CD4-positive, alpha-beta memory T cell (primary cell): ENCODE measurements around the gene PXMP4. TPM values are rescaled to one million over a fixed set of nuclear protein-coding genes. Genes with fewer than 3 reads are reported as not detected.

Experiments
- CTCF ChIA-PET: fragments of 350-600 bp; sonication (Branson Sonifier 250); formaldehyde crosslinking; loops from one replicate; lab custom pipeline; 2021; ENCODE audit warnings: inconsistent platforms; ENCODE audit not compliant: partially characterized antibody; lab: Charles Lee
- POLR2A ChIA-PET: fragments of 350-600 bp; sonication (Branson Sonifier 250); formaldehyde crosslinking; loops from one replicate; lab custom pipeline; 2021; ENCODE audit not compliant: partially characterized antibody; lab: Charles Lee
- DNase-seq, 5 donors: peaks; one replicate each; pipeline versions ENCODE4 v3.0.0 to v3.0.0-alpha.2; 2020 to 2022; ENCODE audit warnings: mixed read lengths in 1 of 5
- H3K27ac ChIP-seq: one replicate; pipeline ENCODE4 v1.7.0; 2013; ENCODE audit warnings: low read depth, low read length
- H3K27me3 ChIP-seq: 2 replicates; pipeline ENCODE4 v1.7.0; 2013; ENCODE audit warnings: mild to moderate bottlenecking, low read length, moderate library complexity; ENCODE audit not compliant: insufficient read depth
- H3K36me3 ChIP-seq: 2 replicates; pipeline ENCODE4 v1.7.0; 2013; ENCODE audit warnings: mild to moderate bottlenecking, low read length, moderate library complexity; ENCODE audit not compliant: insufficient read depth
- H3K4me1 ChIP-seq: 2 replicates; pipeline ENCODE4 v1.7.0; 2013; ENCODE audit warnings: mild to moderate bottlenecking, low read length, moderate library complexity; ENCODE audit not compliant: insufficient read depth
- H3K4me3 ChIP-seq, 2 donors: one replicate each; pipeline ENCODE4 v1.7.0; 2013; ENCODE audit warnings: low read length in 2 of 2, mild to moderate bottlenecking in 1 of 2
- H3K9me3 ChIP-seq, 2 donors: one replicate each; pipeline ENCODE4 v1.7.0; 2013; ENCODE audit warnings: low read length in 2 of 2, control low read depth in 1 of 2; ENCODE audit not compliant: control insufficient read depth in 1 of 2
- H3K27ac Mint-ChIP-seq, 7 donors: one replicate each; pipeline ENCODE4 v1.8.0; 2020 to 2021; ENCODE audit warnings: mixed read lengths in 7 of 7, mild to moderate bottlenecking in 6 of 7, inconsistent platforms in 3 of 7, moderate library complexity in 3 of 7
- H3K27me3 Mint-ChIP-seq, 2 donors: one replicate each; pipeline ENCODE4 v1.8.0; 2020 to 2021; ENCODE audit warnings: mixed read lengths in 2 of 2
- H3K36me3 Mint-ChIP-seq, 2 donors: one replicate each; pipeline ENCODE4 v1.8.0; 2020 to 2021; ENCODE audit warnings: mixed read lengths in 2 of 2, inconsistent platforms in 1 of 2, mild to moderate bottlenecking in 1 of 2
- H3K4me1 Mint-ChIP-seq, 4 donors: one replicate each; pipeline ENCODE4 v1.8.0; 2020 to 2021; ENCODE audit warnings: mixed read lengths in 4 of 4, mild to moderate bottlenecking in 1 of 4
- H3K4me3 Mint-ChIP-seq, 8 donors: one replicate each; pipeline ENCODE4 v1.8.0; 2020 to 2021; ENCODE audit warnings: mixed read lengths in 8 of 8, mild to moderate bottlenecking in 7 of 8, moderate library complexity in 6 of 8, inconsistent platforms in 3 of 8
- H3K9me3 Mint-ChIP-seq, 8 donors: one replicate each; pipeline ENCODE4 v1.8.0; 2020 to 2021; ENCODE audit warnings: mixed read lengths in 8 of 8, mild to moderate bottlenecking in 5 of 8, inconsistent platforms in 3 of 8, moderate library complexity in 1 of 8
- intact Hi-C: fragments of 100-400 bp; cut with micrococcal nuclease; formaldehyde crosslinking; loops from one replicate; pipeline ENCODE4 v1.15.1; 2023
- polyA plus RNA-seq, 2 donors: library from polyadenylated mRNA; unstranded; fragments of 300-500 nt; fragmentation: Illumina TruSeq; gene quantifications; one replicate each; pipeline ENCODE4 v1.2.3, GENCODE V29; 2021
- total RNA-seq, 2 experiments: library from RNA; stranded (reverse); gene quantifications; one replicate each; pipeline ENCODE4 v1.2.3, GENCODE V29; 2021

Gene PXMP4
- total and polyA plus RNA-seq, 4 experiments from 2014 or later, result 6.3 to 16.4 (median 16.0) TPM

DNA sequence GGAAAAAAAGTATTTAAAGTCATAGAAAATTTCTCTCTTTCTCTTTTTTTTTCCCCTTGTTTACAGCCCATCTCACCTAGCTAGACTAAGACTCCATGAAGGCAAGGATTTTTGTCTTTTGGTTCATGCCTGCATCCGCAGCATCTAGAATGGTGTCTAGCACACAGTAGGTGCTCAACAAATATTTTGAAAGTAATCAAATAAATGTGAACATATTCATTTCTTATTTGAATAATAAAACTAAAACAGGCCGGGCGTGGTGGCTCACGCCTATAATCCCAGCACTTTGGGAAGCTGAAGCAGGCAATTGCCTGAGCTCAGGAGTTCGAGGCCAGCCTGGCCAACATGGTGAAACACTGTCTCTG is 7.0 kb upstream of the PXMP4 start:
- H3K9me3 Mint-ChIP-seq, result no peaks in the 10 kb centered on the region
- Histone ChIP-seq H3K27ac (no peak overlapping the region), H3K9me3 (no peaks in the 10 kb centered on the region), H3K4me1 (peaks cover 7% of the 10 kb centered on the region), H3K27me3 (no peaks in the 10 kb centered on the region), H3K36me3 (no peaks in the 10 kb centered on the region), H3K4me3 (no peak overlapping the region)
- H3K4me3 Mint-ChIP-seq, result no peak overlapping the region
- H3K27ac Mint-ChIP-seq, result no peak overlapping the region
- ChIA-PET POLR2A (interaction anchor here (1.1 kb wide), 1 partner anchor 37 kb away, joined by 4 read pairs; no protein-coding TSS in a partner anchor), CTCF (interaction anchor here (0.7 kb wide), 1 partner anchor 59 kb away, joined by 3 read pairs; no protein-coding TSS in a partner anchor)
- intact Hi-C loops, result no loop called here
- no peaks in the 10 kb centered on the region for H3K27me3 Mint-ChIP-seq
- H3K4me1 Mint-ChIP-seq, result peaks cover 0 to 6% (median 3%) of the 10 kb centered on the region in 4 donors
- peaks cover 0 to 2% of the 10 kb centered on the region in 2 donors for H3K36me3 Mint-ChIP-seq
- no peak for DNase-seq

- H3K9me3 ChIP-seq, result no peaks in the 10 kb centered on the region
- H3K4me3 Mint-ChIP-seq, result no peak overlapping the region
- H3K27me3 ChIP-seq, result no peaks in the 10 kb centered on the region
- H3K4me1 ChIP-seq, result no peaks in the 10 kb centered on the region
- intact Hi-C loops, result no loop called here
- H3K27ac Mint-ChIP-seq, result no peak overlapping the region
- POLR2A ChIA-PET, result no interaction called here
- H3K36me3 Mint-ChIP-seq, result no peaks in the 10 kb centered on the region
- CTCF ChIA-PET, result interaction anchor here (0.5 kb wide), 1 partner anchor 38 kb away, joined by 3 read pairs; no protein-coding TSS in a partner anchor
- H3K36me3 ChIP-seq, result no peaks in the 10 kb centered on the region
- no peak overlapping the region for H3K4me3 ChIP-seq
- no peak for DNase-seq
- no peaks in the 10 kb centered on the region for H3K27me3 Mint-ChIP-seq
- H3K4me1 Mint-ChIP-seq, result peaks cover 0 to 6% (median 3%) of the 10 kb centered on the region in 4 donors
- no peaks in the 10 kb centered on the region for H3K9me3 Mint-ChIP-seq
- no peak overlapping the region for H3K27ac ChIP-seq
Observed at GRCh38 chr20:33725607-33726264, 5.6 kb upstream of the PXMP4 start.

GRCh38 chr20:33724439-33725094 is 4.5 kb upstream of the PXMP4 start:
- H3K36me3 ChIP-seq, result no peaks in the 10 kb centered on the region
- DNase-seq, result no peak
- POLR2A ChIA-PET, result no interaction called here
- CTCF ChIA-PET, result no interaction called here
- Mint-ChIP-seq H3K27me3 (no peaks in the 10 kb centered on the region), H3K4me1 (peaks cover 5 to 18% (median 9%) of the 10 kb centered on the region in 4 donors), H3K27ac (no peak overlapping the region), H3K9me3 (peaks cover 0 to 3% (median 0%) of the 10 kb centered on the region in 8 donors), H3K4me3 (no peak overlapping the region), H3K36me3 (peaks cover 0 to 3% of the 10 kb centered on the region in 2 donors)
- no peaks in the 10 kb centered on the region for H3K27me3 ChIP-seq
- H3K9me3 ChIP-seq, result no peaks in the 10 kb centered on the region
- H3K27ac ChIP-seq, result no peak overlapping the region
- H3K4me3 ChIP-seq, result no peak overlapping the region
- intact Hi-C loops, result no loop called here
- peaks cover 2% of the 10 kb centered on the region for H3K4me1 ChIP-seq

DNA sequence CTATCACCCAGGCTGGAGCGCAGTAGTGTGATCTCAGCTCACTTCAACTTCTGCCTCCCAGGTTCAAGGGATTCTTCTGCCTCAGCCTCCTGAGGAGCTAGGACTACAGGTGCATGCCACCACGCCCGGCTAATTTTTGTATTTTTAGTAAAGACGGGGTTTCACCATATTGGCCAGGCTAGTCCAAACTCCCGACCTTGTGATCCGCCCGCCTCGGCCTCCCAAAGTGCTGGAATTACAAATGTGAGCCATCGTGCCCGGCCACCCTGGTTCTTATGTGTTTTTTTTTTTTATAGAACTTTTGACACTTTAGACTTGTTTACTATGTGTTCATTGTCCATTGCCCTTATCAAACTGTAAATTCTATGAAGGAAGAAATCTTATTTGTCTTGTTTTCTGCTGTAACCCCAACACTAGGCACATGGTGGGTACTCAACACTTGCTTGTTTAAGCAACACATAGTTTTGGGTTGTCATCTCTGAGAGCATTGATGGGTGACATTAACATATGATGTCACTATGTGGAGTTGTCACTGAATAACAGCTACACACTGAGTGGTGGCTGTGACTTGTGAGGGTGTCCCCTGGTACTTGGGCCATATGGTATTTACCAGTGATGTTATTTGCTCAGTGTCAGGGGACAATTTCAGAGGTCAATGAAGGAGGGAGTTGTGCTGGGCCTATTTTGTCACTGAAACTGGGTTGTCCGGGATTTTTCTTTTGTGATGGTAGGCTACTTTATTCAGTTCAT is 1.5 kb upstream of the PXMP4 start:
- peak overlapping the region in 2 of 7 donors; percentile 58 to 95 for H3K27ac Mint-ChIP-seq
- peaks cover 15% of the 10 kb centered on the region for H3K4me1 ChIP-seq
- no peaks in the 10 kb centered on the region for H3K9me3 ChIP-seq
- no peak overlapping the region for H3K4me3 ChIP-seq
- peaks cover 0 to 6% of the 10 kb centered on the region in 2 donors for H3K36me3 Mint-ChIP-seq
- H3K27me3 Mint-ChIP-seq, result no peaks in the 10 kb centered on the region
- H3K4me3 Mint-ChIP-seq, result peak overlapping the region in 5 of 8 donors; percentile 35 to 97 (median 88)
- peaks cover 0 to 8% (median 0%) of the 10 kb centered on the region in 8 donors for H3K9me3 Mint-ChIP-seq
- no peak overlapping the region for H3K27ac ChIP-seq
- H3K4me1 Mint-ChIP-seq, result peaks cover 15 to 36% (median 20%) of the 10 kb centered on the region in 4 donors
- intact Hi-C loops, result no loop called here
- H3K27me3 ChIP-seq, result no peaks in the 10 kb centered on the region
- ChIA-PET POLR2A (interaction anchor here (2.3 to 3.2 kb wide), 4 partner anchors 11 to 232 kb away, joined by 13 to 55 read pairs (median 20); partner anchors contain the start of genes CBFA2T2 and ZNF341), CTCF (interaction anchor here (0.6 to 1.8 kb wide), 3 partner anchors 55 to 320 kb away, joined by 3 to 4 read pairs (median 3); partner anchors contain the start of genes ACTL10 and CDK5RAP1)
- H3K36me3 ChIP-seq, result no peaks in the 10 kb centered on the region
- no peak for DNase-seq

DNA sequence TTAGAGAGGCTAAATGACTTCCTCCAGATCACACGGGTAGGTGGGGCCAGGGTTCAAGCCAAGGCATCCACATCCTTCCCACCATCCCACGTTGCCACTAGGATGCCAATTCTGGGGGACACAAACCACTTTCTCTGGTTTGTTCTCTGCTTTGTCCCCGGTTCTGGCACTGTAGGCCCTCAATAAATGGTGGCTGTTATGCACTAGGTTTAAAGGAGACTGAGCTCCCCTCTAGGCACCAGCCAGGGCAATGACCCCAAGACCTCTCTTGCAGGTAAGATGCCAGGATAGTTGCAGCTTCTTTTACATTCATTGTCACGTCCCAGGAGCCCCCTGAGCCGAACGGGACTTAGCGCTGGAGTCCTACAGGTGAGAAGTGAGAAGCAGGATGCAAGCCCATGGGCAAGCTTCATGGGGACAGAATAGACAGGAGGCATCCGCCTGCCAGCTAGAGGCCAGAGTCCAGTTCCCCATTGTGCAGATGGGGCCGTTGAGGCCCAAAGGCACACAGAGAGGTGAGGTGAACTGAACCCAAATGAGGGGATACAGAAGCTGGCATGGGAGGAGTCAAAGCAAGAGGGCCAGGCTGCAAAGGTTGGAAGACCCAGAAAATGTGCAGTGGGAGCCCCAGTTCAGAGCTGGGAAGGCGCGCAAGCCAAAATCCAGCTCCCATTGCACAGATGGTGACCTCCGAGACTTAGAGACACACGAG is 677 bp downstream of the PXMP4 start:
- peak overlapping the region; percentile 25 to 88 for H3K4me3 ChIP-seq
- peaks cover 0 to 12% of the 10 kb centered on the region in 2 donors for H3K36me3 Mint-ChIP-seq
- DNase-seq, result peak in 1 of 5 donors; percentile 1

DNA sequence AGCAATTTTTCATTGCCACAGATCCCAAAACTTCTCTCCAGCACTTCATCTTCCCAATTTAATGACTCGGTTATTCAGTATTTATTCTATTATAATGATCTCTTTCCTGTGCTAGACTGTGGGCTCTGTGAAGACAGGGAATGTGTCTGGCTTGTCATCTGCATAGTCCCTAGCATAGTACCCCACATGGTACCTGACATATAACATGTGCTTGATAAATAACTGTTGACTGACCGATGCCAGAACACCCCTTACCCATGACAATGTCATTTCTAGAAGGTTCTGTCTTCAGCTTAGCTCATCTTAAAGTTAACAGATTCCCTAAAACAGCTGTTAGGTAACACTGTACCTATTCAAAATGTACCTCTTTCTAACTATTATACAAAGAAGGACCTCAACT is 3.6 kb downstream of the PXMP4 start:
- no peak overlapping the region for H3K4me3 ChIP-seq
- peak overlapping the region in 1 of 7 donors; percentile 76 for H3K27ac Mint-ChIP-seq
- H3K9me3 ChIP-seq, result no peaks in the 10 kb centered on the region
- no peak overlapping the region for H3K4me3 Mint-ChIP-seq
- no peaks in the 10 kb centered on the region for H3K27me3 ChIP-seq
- POLR2A ChIA-PET, result no interaction called here
- no peak overlapping the region for H3K27ac ChIP-seq
- H3K4me1 Mint-ChIP-seq, result peaks cover 20 to 40% (median 26%) of the 10 kb centered on the region in 4 donors
- H3K4me1 ChIP-seq, result peaks cover 15% of the 10 kb centered on the region
- H3K36me3 ChIP-seq, result peaks cover 28% of the 10 kb centered on the region
- H3K36me3 Mint-ChIP-seq, result peaks cover 17 to 33% of the 10 kb centered on the region in 2 donors
- CTCF ChIA-PET, result no interaction called here
- peaks cover 0 to 8% (median 0%) of the 10 kb centered on the region in 8 donors for H3K9me3 Mint-ChIP-seq
- no peak for DNase-seq
- H3K27me3 Mint-ChIP-seq, result no peaks in the 10 kb centered on the region
- intact Hi-C loops, result no loop called here

More for the DNA sequence above, 677 bp downstream of the PXMP4 start:
- POLR2A ChIA-PET, result interaction anchor here (0.8 to 3.2 kb wide), 20 partner anchors 10 to 393 kb away, joined by 3 to 55 read pairs (median 6); partner anchors contain the start of genes ACTL10, CBFA2T2, E2F1 and EIF2S2
- peak overlapping the region; percentile 81 to 98 (median 92) for H3K27ac Mint-ChIP-seq
- Histone ChIP-seq H3K4me1 (peaks cover 15% of the 10 kb centered on the region), H3K36me3 (peaks cover 5% of the 10 kb centered on the region), H3K27me3 (no peaks in the 10 kb centered on the region), H3K27ac (peak overlapping the region; percentile 67), H3K9me3 (no peaks in the 10 kb centered on the region)
- H3K4me1 Mint-ChIP-seq, result peaks cover 18 to 40% (median 23%) of the 10 kb centered on the region in 4 donors
- H3K4me3 Mint-ChIP-seq, result peak overlapping the region; percentile 86 to 97 (median 90)
- intact Hi-C loops, result no loop called here
- H3K9me3 Mint-ChIP-seq, result peaks cover 0 to 8% (median 0%) of the 10 kb centered on the region in 8 donors
- CTCF ChIA-PET, result interaction anchor here (1.0 to 1.9 kb wide), 5 partner anchors 13 to 229 kb away, joined by 3 to 9 read pairs (median 4); partner anchors contain the start of genes ACTL10, CBFA2T2 and ZNF341
- H3K27me3 Mint-ChIP-seq, result no peaks in the 10 kb centered on the region
